HS-27A (cell line): ENCODE results near the gene C4BPA.

Experiments
- DNase-seq: peaks from one replicate; pipeline ENCODE4 v3.0.0-alpha.2; 2012; ENCODE audit warnings: low read depth, missing footprints

Gene C4BPA

DNA sequence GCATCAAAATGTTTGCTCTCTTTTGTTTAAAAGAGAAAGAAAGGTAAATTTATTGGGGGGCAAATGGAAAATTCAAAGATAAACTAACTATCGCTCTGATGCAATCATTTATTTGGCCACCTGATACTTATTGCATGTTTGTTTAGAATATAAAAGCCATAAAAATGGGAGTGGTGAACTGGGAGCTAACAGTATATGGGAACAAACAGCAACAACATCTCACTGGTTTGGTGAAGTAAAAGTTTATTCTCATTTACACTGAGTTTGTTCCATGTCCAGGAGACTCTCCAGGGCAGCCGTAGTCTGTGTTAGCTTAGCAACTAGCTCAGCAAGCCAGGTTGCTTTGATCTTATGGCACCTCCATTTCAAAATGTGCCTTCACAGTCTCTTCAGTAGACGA, 20.4 kb downstream of the C4BPA start:
- no peak for DNase-seq

DNA sequence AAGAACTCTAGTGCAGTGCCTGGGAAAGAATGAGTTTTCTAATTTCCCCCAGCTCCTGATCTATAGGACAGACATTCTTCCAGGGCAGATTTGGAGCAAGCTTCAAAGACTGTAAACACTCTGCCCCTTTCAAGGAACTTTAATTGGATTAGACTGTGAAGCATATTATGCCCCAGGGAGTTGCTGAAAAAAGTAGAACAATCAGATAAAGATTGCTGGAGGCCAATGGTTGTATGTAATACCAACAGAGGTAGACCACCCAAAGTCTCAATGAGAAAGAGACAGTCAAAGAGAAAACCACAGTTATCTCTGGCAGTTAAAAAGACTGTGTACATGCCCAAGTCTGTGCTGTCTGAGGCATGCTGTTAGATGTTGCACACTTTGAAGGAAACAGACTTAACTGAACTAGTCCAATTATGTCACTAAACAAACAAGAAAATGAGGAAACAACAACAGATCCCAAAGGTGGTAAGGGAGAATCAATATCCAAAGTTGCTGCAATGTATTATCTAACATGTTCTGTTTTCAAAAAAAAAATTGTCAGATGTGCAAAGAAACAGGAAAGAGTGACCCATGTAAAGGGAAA, 24.4 kb downstream of the C4BPA start:
- no peak for DNase-seq

DNA sequence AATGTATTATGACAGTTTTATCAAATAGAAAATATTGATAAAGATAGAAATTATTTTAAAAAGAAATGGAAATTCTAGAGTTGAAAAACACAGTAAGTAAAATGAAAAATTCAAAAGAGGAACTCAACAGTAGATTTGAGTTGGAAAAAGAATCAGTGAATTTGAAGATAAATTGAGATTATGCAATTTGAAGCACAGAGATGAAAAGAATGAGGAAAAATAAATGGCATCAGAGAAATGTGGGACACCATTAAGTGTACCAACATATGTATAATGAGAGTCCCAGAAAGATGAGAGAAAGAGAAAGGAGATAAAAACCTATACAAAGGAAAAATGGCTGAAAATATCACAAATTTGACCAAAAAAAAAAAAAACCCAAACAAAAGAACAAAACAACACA, 25.0 kb downstream of the C4BPA start:
- DNase-seq, result no peak

DNA sequence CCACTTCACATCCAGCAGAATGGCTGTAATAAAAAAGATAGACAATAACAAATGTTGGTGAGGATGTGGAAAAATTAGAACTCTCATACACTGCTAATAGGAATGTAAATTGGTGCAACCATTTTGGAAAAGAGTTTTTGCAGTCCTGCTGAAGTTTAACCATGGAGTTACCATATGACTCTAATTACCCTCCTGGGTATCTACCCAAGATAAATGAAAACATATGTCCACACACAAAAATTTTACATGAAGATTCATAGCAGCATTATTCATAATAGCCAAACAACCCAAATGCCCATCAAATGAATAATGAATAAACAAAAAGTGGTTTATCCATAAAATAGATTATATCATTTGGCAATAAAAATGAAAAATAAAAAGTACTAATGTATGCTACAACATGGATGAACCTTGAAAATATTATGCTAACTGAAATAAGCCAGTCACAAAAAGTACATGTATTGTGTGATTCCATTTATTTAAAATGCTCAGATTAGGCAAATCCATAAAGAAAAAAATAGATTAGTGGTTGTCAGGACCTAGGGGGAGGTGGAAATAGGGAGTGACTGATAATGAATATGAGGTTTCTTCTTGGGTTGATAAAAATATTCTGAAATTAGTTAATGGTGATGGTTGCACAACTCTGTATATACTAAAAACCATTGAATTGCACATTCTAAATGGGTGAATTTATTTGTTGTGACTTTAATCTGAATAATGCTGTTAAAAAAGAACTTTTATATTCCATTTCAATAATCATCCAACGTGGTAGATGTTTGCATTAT, 26.4 kb downstream of the C4BPA start:
- no peak for DNase-seq

DNA sequence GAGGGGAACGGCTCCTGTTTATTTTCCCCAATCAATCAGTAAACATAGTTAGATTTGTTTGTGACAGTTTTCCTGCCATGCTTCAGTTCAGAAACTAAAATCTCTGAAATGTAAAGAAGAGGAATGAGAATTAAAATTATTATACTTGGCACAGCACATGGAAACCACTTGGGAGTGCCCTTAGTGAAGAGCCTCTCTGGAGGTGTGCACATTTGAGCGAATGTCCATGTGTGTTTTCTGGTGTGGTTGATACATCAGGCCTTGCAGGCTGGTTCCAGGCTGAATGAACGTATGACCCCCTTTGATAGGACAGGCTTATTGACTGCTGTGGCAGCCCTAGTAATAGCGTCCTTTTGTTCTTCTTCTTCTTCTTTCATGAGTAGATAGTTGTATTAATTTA, 27.1 kb downstream of the C4BPA start:
- DNase-seq, result no peak

DNA sequence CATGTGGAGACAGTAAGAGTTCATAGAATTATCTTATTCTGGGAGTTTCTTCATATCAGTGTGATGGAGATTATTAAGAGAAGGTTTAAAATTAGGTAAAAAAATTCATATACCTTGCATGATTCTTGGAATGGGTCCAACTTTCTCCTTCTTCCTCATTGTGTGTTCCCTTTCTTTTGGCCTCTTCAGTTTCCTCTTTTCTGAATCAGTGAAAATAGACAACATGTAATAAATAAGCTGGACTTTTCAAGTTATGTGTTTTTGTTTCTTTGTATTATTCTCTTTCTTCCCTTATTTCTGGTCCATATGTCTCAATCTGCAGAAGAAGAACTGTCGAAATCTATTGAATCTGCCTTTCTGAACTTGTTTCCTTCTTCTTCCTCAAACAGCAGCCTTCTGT, 30.5 kb downstream of the C4BPA start:
- DNase-seq, result no peak

DNA sequence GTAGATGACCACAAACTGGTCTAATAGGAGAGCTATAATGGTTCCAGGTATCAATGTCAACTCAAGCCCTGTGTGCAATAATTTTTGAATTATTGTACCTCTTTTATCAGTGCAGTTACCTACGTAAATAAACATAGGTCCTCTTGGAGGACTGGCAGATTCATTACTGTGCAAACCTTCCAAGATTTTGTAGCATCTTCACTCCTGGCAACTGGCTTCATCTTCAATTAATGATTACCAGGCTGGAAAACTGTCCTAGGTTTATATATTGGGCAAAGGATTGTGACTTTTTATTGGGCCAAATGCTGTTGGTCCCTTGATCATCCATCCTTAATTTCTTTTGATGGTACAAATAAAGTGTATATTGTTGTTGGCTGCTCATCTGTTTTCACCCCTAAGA, 35.6 kb downstream of the C4BPA start:
- no peak for DNase-seq

DNA sequence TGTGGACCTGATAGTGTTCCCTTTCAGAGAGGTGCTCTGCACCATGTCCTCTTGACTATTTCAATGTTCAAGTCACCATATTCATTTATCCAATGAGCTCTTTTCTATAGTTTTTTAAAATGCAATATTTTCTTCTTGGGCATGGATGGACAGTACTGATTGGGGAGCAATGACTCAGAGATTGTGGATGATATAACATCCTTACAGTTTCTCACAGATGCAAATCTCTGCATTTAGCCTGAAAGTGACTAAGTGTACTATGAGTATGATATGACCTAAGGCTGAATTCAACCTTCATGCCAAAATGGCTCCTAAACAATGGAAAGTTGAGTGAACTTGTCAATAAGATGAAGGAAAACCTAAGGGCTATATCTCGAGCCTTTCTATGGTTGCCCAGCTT, 36.5 kb downstream of the C4BPA start:
- no peak for DNase-seq

DNA sequence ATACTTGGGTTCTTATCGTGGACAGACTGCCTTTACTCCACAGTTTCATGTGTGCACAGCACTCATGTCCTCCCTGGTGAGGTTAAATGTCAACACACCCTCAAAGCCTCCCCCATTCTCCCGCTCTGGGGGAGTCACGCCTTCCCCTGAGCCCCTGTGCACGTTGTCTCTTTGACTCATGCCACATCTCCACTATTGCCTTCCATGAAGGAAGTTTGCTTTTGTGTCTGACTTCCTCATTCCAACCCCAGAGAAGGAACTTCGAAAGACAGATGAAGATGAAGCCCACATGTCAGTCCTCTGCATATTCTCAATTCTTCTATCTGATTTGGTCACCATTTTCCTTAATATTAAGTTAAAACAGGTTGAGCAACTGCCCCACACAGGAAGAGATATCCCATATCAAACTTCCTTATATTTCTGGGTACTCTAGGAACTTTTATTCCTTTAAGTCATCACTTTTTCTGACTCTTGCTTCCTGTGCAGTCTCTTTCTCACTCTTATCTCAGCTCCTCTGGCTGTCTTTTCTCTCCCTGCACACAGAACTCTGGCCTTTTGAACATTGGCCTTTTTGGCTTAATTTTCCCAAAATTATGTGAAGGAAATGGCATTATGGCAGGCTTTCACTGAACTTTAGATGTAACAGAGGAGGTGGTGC, 41.5 kb downstream of the C4BPA start:
- no peak for DNase-seq

DNA sequence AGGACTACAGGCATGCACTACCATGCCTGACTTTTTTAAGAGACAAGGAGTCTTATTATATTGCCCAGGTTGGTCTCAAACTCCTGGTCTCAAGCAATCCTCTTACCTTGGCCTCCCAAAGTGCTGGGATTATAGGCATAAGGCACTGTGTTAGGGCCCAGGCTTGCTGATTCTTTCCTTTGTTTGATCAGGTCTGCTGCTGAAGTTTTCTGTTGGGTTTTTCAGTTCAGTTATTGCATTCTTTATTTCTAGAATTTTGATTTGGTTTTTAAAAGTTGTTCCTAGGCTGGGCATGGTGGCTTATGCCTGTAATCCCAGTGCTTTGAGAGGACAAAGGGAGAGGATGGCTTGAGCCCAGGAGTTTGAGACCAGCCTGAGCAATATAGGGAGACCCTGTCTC, 47.9 kb downstream of the C4BPA start:
- DNase-seq, result no peak

DNA sequence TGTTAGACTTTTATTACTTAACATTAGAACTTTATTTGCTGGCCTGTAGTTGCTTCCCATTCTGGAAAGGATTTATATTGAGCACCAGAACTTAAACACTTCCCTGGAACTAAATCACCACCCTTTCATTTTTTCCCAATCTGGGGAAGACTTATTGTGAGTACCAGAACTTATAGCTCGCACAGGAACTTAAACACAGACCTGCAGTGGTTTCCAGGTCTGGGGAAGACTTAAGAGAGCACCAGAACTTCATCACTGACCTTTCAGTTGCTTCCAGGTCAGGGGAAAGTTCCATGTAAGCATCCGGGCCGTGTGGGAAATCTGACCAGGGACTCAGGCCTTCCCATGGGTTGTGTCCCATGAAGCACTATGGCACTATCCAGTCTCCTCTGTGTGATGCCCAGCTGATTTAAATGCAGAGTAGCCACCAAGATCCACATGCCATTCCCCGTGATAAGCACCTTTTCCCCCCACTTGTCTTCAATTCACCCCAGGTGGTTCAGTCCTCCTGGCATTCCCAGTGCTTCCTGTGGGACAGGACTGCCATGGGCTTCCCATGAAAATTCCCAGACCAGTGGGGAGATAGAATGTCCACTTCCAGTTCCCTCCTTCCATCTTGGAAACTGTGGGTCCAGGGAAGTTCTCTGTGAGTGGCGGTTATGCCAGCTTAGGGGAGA, 48.9 kb downstream of the C4BPA start:
- DNase-seq, result peak; percentile 35

DNA sequence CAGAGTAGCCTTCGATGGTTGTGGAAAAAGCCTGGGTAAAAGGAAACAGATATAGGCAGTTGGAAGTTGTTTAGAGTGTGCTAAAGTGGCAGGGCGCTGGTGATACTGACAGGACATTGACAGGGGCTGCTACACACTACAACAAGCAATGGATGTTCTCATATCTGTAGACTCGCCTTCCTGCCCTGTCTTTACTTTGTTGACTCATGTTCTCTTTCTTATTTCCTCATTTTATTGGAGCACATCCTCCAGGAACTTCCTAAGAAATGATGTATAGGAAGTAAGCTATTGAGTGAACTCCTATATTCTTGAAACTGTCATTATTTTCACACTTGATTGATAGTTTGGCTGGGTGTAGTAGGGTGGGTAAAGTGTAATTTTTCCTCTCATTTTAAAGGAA, 51.0 kb downstream of the C4BPA start:
- no peak for DNase-seq

DNA sequence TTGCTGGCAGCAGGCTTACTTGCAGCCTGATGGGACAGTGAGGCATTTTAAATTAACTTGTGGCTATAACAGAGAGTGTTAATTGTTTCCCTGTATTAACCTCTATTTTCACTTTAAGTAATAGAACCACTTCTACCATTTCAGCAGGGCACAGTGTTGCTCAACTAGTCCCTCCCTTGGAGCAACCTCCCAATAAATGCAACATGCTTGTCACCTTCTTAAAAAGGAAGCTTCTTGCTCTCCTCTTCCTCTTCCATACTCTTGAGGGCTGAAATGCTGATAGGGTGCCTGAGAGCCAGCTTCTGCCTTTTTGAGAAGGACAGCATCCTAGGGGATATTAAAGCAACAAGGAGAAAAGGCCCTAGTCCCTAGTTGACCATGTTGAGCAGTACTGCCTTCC, 52.1 kb downstream of the C4BPA start:
- no peak for DNase-seq

DNA sequence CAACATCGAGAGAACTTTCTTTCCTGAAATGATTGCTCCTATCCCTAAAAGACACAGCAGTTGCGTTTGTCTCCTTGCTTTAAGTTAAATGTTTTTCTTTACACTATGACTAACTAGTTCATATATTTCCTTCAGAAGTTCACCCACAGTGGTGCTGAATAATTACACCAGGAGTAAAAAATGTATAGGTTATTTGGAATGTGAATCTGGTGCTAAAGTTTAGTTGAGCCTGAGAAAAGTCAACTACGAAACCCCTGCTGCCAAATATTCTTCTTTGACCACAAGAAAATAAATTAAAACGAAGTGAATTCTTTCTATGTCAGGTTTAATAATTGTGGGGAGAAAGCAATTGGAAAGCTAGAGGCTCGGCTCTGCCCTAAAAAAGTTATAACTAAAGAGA, 52.8 kb downstream of the C4BPA start:
- no peak for DNase-seq

DNA sequence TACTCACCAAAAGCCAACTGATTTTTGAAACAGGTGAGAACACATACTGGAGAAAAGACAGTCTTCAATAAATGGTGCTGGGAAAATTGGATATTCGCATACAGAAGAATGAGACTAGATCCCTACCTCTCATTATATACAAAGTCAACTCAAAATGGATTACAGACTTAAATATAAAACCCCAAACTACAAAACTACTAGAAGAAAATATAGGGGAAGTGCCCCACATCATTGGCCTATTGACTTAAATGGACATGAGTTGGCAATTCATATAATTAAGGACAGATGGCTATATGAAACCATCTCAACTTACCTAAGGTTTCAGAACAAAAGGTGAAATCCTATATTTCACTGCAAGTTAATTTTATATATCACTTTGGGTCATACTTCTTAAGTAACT, 60.1 kb downstream of the C4BPA start:
- DNase-seq, result no peak

DNA sequence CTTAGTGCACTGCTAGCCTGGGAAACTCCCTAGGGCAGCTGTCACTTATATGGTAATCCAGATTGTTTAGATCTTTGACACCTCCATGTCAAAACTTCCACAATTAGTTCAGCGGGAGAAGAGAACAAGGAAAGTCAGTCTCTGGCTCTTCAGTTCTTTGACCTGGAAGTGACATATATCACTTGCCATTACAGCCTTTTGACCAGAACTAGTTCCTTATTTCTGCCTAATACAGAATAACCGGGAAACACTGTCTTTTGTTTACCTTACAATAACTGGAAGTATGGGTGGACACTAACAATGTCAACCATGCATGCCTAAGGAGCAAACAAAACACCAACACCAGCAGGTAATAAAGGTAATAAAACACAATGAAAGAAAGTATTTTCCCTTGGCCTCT, 68.3 kb downstream of the C4BPA start:
- DNase-seq, result no peak

DNA sequence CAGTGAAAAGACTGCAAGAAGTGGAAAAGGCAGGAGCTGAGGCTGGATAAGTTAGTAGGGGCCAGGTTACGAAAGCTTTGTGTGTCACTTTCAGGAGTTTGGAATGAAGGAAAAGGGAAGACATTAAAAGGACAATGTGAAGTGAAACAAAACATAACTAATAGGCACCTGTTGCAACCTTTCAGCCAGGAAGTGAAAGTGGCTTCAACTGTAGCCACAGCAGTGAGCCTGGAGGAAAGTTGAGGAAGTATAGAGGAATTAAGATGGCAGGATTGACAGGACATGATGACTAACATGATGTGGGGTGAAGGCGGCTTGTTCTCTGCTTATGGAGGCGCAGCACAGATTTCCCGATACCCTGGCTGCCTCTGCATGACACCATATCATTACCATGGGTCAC, 68.9 kb downstream of the C4BPA start:
- no peak for DNase-seq

DNA sequence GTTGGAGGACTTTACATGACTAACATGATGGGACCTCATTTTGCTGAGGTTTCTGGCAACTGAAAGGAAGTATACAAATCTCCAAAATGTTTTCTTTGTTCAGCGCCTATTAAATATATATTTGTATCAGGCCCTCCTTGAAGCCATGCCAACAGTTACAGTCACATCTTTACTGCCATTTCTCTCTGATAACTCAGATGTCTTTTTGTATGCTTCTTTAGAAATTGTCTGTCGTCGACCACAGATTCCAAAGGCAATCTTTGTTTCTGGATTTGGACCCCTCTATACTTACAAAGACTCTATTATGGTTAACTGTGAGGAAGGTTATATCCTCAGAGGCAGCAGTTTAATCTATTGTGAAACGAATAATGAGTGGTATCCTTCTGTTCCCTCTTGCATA, 69.4 kb downstream of the C4BPA start:
- DNase-seq, result no peak

DNA sequence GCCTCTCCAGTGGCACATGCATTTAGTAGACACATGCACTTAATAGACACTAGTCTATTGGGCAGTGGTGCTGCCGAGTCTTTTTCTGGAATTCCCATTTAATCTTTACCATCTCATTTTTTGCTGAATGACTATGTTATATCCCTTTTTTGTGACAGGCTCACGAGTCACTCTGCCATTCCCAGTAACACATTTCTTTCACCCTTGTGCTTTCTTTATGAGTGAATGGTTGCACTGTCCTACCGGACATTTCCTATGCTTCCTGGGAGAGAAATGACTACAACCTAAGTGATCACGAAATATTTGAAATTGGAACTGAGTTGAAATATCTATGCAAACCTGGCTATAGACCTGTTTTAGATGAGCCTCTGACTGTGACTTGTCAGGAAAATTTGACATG, 70.9 kb downstream of the C4BPA start:
- no peak for DNase-seq

DNA sequence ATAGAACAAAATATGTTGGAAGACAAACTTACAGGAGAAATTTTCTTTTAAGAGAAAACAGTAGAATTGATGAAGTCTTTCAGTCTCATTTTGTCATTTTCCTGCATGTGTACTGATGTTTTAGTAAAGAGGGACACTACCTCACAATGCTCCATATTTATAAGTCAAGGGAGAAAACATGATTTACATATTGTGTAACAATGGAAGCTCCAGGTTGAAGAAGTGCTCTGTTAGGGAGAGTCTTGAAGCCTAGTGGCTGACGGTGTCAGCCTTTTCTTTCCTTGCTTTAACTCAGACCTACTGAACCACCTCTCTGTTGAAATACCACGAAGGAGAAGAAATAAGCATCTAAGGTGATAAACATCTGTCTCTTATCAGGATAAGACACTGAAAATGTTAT, 75.0 kb downstream of the C4BPA start:
- DNase-seq, result no peak

DNA sequence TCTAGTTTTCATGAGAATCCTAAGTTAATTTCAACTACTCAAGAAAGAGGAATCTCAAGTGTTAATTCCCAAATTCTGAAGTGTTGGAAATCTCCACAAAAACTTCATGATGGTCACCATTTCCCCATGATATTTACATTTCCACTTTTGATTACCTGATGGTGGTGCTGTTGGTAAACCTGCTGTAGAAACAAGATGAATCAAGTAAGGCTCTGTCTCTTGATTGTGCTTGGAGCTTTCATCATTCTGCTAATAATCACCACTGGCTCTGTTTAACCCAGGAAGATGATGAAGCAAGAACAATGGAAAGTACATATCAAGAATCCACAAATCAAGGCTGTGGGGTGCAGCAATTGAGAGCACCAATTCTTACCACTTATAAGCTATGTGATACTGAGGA, 77.8 kb downstream of the C4BPA start:
- DNase-seq, result no peak

DNA sequence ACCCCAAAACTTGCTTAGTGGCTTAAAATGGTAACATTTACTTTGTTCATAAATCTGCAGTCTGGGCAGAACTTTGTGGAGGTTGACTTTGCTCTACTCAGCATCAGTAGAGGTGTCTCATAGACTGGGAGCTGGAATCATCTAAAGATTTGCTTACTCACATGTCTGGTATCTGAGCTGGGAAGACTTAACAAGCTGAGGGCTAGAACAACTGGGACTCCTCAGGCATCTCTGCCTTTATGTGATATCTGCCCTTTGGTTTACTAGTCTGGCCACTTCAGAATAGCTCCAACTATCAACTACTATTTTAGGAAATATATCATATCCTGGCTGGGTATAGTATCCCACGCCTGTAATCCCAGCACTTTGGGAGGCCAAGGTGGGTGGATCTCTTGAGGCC, 82.5 kb downstream of the C4BPA start:
- DNase-seq, result peak; percentile 19

DNA sequence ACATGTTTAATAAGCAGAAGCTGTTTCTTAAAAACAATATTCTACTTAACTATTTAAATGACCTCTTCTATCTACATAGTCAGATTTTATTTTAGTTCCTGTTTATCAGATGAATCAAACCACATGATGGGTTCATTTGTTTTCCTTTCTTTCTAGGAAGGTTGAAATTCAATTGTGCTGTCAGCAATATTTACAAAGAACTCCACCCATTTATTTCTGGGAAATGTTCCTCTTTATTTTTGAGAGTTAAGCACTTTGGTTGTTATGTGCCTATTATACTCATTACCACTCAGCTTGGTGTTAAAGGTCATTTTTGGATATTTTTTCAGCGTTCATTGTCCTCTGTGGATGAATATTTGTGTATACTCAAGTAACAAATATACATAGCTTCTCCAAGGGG, 84.9 kb downstream of the C4BPA start:
- DNase-seq, result no peak
